D721Med (cell line): ENCODE measurements around the gene KCNJ12.
"Not testable (repeated sequence)": the region's sequence is repeated elsewhere in the genome, so short reads cannot be mapped to it uniquely, and the experiment has no call there.

Experiments
- DNase-seq: peaks from one replicate; pipeline ENCODE4 v3.0.0; 2011; ENCODE audit warnings: low spot score; ENCODE audit not compliant: insufficient read length
- FAIRE-seq: peaks from 2 replicates; lab custom pipeline; 2011; peaks lifted over from hg19 to GRCh38; lab: Jason Lieb, UNC
- CTCF ChIP-seq: IDR thresholded peaks from 2 replicates; pipeline ENCODE4 v1.5.1; 2012; ENCODE audit warnings: mild to moderate bottlenecking, control low read depth; ENCODE audit not compliant: insufficient read depth; ENCODE audit errors: missing control alignments

Gene KCNJ12

GRCh38 chr17:21412207-21412681 lies 36.1 kb downstream of the KCNJ12 start:
- not testable (repeated sequence) for FAIRE-seq, DNase-seq

- DNase-seq, FAIRE-seq: not testable (repeated sequence)
Observed at GRCh38 chr17:21413570-21414279, 37.6 kb downstream of the KCNJ12 start.

GRCh38 chr17:21414616-21415015 lies 38.5 kb downstream of the KCNJ12 start:
- FAIRE-seq, DNase-seq: not testable (repeated sequence)

- not testable (repeated sequence) for DNase-seq, FAIRE-seq
Observed at GRCh38 chr17:21415166-21415990, 39.2 kb downstream of the KCNJ12 start.

GRCh38 chr17:21416471-21416981 lies 40.4 kb downstream of the KCNJ12 start:
- not testable (repeated sequence) for FAIRE-seq, DNase-seq

GRCh38 chr17:21417349-21417748 lies 41.2 kb downstream of the KCNJ12 start:
- not testable (repeated sequence) for FAIRE-seq, DNase-seq

GRCh38 chr17:21417921-21418320 lies 41.8 kb downstream of the KCNJ12 start:
- TF ChIP-seq CTCF: no peak
- DNase-seq: no peak
- no peak for FAIRE-seq

GRCh38 chr17:21418446-21419298 lies 42.5 kb downstream of the KCNJ12 start:
- DNase-seq (no peak), FAIRE-seq (no peak)
- no peak for TF ChIP-seq CTCF

- FAIRE-seq (no peak), DNase-seq (no peak)
- no peak for TF ChIP-seq CTCF
Observed at GRCh38 chr17:21419299-21420239, 43.4 kb downstream of the KCNJ12 start.

- FAIRE-seq, DNase-seq: not testable (repeated sequence)
Observed at GRCh38 chr17:21420503-21421090, 44.4 kb downstream of the KCNJ12 start.

- not testable (repeated sequence) for FAIRE-seq
Observed at GRCh38 chr17:21421421-21422310, 45.5 kb downstream of the KCNJ12 start.

More at GRCh38 chr17:21421421-21422310, 45.5 kb downstream of the KCNJ12 start:
- DNase-seq: not testable (repeated sequence)
